ENCODE results near the gene JAG2.

GRCh38 chr14:105187935-105188524, 19.5 kb upstream of the JAG2 start:
- TF ChIP-seq, protein P1, sequence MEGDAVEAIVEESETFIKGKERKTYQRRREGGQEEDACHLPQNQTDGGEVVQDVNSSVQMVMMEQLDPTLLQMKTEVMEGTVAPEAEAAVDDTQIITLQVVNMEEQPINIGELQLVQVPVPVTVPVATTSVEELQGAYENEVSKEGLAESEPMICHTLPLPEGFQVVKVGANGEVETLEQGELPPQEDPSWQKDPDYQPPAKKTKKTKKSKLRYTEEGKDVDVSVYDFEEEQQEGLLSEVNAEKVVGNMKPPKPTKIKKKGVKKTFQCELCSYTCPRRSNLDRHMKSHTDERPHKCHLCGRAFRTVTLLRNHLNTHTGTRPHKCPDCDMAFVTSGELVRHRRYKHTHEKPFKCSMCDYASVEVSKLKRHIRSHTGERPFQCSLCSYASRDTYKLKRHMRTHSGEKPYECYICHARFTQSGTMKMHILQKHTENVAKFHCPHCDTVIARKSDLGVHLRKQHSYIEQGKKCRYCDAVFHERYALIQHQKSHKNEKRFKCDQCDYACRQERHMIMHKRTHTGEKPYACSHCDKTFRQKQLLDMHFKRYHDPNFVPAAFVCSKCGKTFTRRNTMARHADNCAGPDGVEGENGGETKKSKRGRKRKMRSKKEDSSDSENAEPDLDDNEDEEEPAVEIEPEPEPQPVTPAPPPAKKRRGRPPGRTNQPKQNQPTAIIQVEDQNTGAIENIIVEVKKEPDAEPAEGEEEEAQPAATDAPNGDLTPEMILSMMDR (IDR thresholded peaks at IDR 0.05), result no peak
- TF ChIP-seq POLR2A (IDR thresholded peaks at IDR 0.05), result no peak
